WTC11 (cell line): ENCODE measurements around the gene ZKSCAN1. TPM values are rescaled to one million over a fixed set of nuclear protein-coding genes. Genes with fewer than 3 reads are reported as not detected.
A peak's percentile ranks its signal among the peaks of the same experiment; 100 is the strongest.

Experiments
- CREB1 ChIP-seq: sonication (generic); formaldehyde crosslinking; IDR thresholded peaks from 2 replicates; pipeline ENCODE4 v1.8.0; 2023; ENCODE audit warnings: mild to moderate bottlenecking, missing genetic modification reagents
- GABPB1 ChIP-seq: sonication (generic); formaldehyde crosslinking; IDR thresholded peaks from 2 replicates; pipeline ENCODE4 v1.8.1; 2023; ENCODE audit warnings: mild to moderate bottlenecking, missing genetic modification reagents
- MYBL2 ChIP-seq: sonication (generic); formaldehyde crosslinking; IDR thresholded peaks from 2 replicates; pipeline ENCODE4 v1.8.1; 2023; ENCODE audit warnings: mild to moderate bottlenecking, moderate library complexity, missing genetic modification reagents
- ZNF121 ChIP-seq: sonication (generic); formaldehyde crosslinking; IDR thresholded peaks from 2 replicates; pipeline ENCODE4 v1.8.0; 2023; ENCODE audit warnings: missing genetic modification reagents
- ZNF263 ChIP-seq: sonication (generic); formaldehyde crosslinking; IDR thresholded peaks from 2 replicates; pipeline ENCODE4 v1.8.1; 2022; ENCODE audit warnings: low read depth, mild to moderate bottlenecking, moderate library complexity, missing genetic modification reagents
- ZNF317 ChIP-seq: sonication (generic); formaldehyde crosslinking; IDR thresholded peaks from 2 replicates; pipeline ENCODE4 v1.8.1; 2023; ENCODE audit warnings: low read depth, mild to moderate bottlenecking, moderate library complexity, missing genetic modification reagents, borderline replicate concordance
- ZNF423 ChIP-seq: fragments of 250-450 bp; sonication (Bioruptor Pico); IDR thresholded peaks from 2 replicates; pipeline ENCODE4 v2.1.2; 2022; ENCODE audit warnings: mild to moderate bottlenecking, moderate library complexity
- total RNA-seq: library from RNA; stranded (reverse); gene quantifications from 3 replicates; pipeline ENCODE4 v1.2.3, GENCODE V29; 2021
- TF ChIP-seq, protein P1 (sequence below): fragments of 200-600 bp; IDR thresholded peaks from 2 replicates; pipeline ENCODE4 v1.8.0; 2022; ENCODE audit warnings: antibody characterized with exemption
- TF ChIP-seq, protein P2 (sequence below): sonication (generic); formaldehyde crosslinking; IDR thresholded peaks from 2 replicates; pipeline ENCODE4 v1.8.1; 2023; ENCODE audit warnings: mild to moderate bottlenecking, missing genetic modification reagents, moderate library complexity
- TF ChIP-seq, protein P3 (sequence below): sonication (generic); formaldehyde crosslinking; IDR thresholded peaks from 2 replicates; pipeline ENCODE4 v1.8.1; 2022; ENCODE audit warnings: low read depth, mild to moderate bottlenecking, moderate library complexity, missing genetic modification reagents, borderline replicate concordance
- TF ChIP-seq, protein P4 (sequence below): sonication (generic); formaldehyde crosslinking; IDR thresholded peaks from 2 replicates; pipeline ENCODE4 v1.8.1; 2023; ENCODE audit warnings: mild to moderate bottlenecking, missing genetic modification reagents, borderline replicate concordance
- TF ChIP-seq, protein P5 (sequence below): sonication (generic); formaldehyde crosslinking; IDR thresholded peaks from 2 replicates; pipeline ENCODE4 v1.8.1; 2023; ENCODE audit warnings: mild to moderate bottlenecking, missing genetic modification reagents
- TF ChIP-seq, protein P6 (sequence below): fragments of 250-450 bp; sonication (Bioruptor Pico); IDR thresholded peaks from 2 replicates; pipeline ENCODE4 v1.9.0; 2021; ENCODE audit warnings: mild to moderate bottlenecking
- TF ChIP-seq, protein P7 (sequence below): sonication (generic); formaldehyde crosslinking; IDR thresholded peaks from 2 replicates; pipeline ENCODE4 v1.8.0; 2022; ENCODE audit warnings: mild to moderate bottlenecking, missing genetic modification reagents
- TF ChIP-seq, protein P8 (sequence below): sonication (generic); formaldehyde crosslinking; IDR thresholded peaks from 2 replicates; pipeline ENCODE4 v1.8.0; 2023; ENCODE audit warnings: missing genetic modification reagents, mild to moderate bottlenecking, borderline replicate concordance

The ZKSCAN1 gene
- total RNA-seq, 1 experiment from 2014 or later, result 46.6 TPM

DNA sequence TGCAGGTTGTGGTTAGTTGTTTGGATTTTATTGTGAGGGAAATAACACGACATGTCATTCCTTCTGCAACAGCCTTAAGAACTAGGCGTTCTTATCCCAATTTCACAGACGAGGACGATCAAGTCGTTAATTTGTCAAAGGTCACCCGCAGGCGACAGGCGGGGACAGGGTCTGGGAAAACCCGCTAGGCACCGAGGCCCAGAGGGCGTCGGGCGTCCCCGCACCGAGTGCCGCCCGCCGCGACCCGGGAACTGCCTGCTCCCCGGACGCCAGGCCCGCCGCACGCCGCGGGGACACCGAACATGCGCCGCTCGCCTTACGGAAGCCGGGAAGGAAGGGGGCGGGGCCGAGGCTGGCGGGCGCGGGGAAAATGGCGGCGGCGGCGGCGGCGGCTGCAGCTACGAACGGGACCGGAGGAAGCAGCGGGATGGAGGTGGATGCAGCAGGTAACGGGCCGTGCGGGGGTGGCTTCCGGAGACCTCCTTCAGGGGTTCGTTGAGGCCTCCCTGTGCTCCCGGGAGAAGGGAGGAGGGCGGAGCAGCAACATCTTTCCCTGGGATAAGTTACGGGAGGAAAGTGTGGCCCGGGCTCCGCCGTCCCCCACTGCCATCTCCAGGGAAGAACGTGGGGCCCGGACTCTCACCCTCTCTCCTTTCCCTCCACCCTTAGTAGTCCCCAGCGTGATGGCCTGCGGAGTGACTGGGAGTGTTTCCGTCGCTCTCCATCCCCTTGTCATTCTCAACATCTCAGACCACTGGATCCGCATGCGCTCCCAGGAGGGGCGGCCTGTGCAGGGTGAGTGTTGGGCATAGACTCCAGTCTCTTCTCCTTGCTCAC is 73.4 kb downstream of the ZKSCAN1 start, which contains the start of gene COPS6 (continued):
- TF ChIP-seq, protein P1, sequence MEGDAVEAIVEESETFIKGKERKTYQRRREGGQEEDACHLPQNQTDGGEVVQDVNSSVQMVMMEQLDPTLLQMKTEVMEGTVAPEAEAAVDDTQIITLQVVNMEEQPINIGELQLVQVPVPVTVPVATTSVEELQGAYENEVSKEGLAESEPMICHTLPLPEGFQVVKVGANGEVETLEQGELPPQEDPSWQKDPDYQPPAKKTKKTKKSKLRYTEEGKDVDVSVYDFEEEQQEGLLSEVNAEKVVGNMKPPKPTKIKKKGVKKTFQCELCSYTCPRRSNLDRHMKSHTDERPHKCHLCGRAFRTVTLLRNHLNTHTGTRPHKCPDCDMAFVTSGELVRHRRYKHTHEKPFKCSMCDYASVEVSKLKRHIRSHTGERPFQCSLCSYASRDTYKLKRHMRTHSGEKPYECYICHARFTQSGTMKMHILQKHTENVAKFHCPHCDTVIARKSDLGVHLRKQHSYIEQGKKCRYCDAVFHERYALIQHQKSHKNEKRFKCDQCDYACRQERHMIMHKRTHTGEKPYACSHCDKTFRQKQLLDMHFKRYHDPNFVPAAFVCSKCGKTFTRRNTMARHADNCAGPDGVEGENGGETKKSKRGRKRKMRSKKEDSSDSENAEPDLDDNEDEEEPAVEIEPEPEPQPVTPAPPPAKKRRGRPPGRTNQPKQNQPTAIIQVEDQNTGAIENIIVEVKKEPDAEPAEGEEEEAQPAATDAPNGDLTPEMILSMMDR, result no peak
- TF ChIP-seq GABPB1 (CRISPR knock-in tag) (peak; percentile 78; the same call in 1 of the 2 replicates), ZNF423 (peak; percentile 48; the same call in 1 of the 2 replicates), ZNF317 (CRISPR knock-in tag) (0 out of 2 replicates have a peak, but pooled peaks have one; percentile 37), ZNF121 (CRISPR knock-in tag) (no peak), ZNF263 (CRISPR knock-in tag) (no peak), MYBL2 (CRISPR knock-in tag) (peak; percentile 83), CREB1 (CRISPR knock-in tag) (peak; percentile 71; the same call in 1 of the 2 replicates)
- TF ChIP-seq, protein P2, sequence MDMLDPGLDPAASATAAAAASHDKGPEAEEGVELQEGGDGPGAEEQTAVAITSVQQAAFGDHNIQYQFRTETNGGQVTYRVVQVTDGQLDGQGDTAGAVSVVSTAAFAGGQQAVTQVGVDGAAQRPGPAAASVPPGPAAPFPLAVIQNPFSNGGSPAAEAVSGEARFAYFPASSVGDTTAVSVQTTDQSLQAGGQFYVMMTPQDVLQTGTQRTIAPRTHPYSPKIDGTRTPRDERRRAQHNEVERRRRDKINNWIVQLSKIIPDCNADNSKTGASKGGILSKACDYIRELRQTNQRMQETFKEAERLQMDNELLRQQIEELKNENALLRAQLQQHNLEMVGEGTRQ (CRISPR knock-in tag), result peak; percentile 42
- TF ChIP-seq, protein P3, sequence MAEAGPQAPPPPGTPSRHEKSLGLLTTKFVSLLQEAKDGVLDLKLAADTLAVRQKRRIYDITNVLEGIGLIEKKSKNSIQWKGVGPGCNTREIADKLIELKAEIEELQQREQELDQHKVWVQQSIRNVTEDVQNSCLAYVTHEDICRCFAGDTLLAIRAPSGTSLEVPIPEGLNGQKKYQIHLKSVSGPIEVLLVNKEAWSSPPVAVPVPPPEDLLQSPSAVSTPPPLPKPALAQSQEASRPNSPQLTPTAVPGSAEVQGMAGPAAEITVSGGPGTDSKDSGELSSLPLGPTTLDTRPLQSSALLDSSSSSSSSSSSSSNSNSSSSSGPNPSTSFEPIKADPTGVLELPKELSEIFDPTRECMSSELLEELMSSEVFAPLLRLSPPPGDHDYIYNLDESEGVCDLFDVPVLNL (CRISPR knock-in tag), result no peak
- TF ChIP-seq, protein P4, sequence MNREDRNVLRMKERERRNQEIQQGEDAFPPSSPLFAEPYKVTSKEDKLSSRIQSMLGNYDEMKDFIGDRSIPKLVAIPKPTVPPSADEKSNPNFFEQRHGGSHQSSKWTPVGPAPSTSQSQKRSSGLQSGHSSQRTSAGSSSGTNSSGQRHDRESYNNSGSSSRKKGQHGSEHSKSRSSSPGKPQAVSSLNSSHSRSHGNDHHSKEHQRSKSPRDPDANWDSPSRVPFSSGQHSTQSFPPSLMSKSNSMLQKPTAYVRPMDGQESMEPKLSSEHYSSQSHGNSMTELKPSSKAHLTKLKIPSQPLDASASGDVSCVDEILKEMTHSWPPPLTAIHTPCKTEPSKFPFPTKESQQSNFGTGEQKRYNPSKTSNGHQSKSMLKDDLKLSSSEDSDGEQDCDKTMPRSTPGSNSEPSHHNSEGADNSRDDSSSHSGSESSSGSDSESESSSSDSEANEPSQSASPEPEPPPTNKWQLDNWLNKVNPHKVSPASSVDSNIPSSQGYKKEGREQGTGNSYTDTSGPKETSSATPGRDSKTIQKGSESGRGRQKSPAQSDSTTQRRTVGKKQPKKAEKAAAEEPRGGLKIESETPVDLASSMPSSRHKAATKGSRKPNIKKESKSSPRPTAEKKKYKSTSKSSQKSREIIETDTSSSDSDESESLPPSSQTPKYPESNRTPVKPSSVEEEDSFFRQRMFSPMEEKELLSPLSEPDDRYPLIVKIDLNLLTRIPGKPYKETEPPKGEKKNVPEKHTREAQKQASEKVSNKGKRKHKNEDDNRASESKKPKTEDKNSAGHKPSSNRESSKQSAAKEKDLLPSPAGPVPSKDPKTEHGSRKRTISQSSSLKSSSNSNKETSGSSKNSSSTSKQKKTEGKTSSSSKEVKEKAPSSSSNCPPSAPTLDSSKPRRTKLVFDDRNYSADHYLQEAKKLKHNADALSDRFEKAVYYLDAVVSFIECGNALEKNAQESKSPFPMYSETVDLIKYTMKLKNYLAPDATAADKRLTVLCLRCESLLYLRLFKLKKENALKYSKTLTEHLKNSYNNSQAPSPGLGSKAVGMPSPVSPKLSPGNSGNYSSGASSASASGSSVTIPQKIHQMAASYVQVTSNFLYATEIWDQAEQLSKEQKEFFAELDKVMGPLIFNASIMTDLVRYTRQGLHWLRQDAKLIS (CRISPR knock-in tag), result 0 out of 2 replicates have a peak, but pooled peaks have one; percentile 75
- TF ChIP-seq, protein P5, sequence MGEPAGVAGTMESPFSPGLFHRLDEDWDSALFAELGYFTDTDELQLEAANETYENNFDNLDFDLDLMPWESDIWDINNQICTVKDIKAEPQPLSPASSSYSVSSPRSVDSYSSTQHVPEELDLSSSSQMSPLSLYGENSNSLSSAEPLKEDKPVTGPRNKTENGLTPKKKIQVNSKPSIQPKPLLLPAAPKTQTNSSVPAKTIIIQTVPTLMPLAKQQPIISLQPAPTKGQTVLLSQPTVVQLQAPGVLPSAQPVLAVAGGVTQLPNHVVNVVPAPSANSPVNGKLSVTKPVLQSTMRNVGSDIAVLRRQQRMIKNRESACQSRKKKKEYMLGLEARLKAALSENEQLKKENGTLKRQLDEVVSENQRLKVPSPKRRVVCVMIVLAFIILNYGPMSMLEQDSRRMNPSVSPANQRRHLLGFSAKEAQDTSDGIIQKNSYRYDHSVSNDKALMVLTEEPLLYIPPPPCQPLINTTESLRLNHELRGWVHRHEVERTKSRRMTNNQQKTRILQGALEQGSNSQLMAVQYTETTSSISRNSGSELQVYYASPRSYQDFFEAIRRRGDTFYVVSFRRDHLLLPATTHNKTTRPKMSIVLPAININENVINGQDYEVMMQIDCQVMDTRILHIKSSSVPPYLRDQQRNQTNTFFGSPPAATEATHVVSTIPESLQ, result no peak
- TF ChIP-seq, protein P6, sequence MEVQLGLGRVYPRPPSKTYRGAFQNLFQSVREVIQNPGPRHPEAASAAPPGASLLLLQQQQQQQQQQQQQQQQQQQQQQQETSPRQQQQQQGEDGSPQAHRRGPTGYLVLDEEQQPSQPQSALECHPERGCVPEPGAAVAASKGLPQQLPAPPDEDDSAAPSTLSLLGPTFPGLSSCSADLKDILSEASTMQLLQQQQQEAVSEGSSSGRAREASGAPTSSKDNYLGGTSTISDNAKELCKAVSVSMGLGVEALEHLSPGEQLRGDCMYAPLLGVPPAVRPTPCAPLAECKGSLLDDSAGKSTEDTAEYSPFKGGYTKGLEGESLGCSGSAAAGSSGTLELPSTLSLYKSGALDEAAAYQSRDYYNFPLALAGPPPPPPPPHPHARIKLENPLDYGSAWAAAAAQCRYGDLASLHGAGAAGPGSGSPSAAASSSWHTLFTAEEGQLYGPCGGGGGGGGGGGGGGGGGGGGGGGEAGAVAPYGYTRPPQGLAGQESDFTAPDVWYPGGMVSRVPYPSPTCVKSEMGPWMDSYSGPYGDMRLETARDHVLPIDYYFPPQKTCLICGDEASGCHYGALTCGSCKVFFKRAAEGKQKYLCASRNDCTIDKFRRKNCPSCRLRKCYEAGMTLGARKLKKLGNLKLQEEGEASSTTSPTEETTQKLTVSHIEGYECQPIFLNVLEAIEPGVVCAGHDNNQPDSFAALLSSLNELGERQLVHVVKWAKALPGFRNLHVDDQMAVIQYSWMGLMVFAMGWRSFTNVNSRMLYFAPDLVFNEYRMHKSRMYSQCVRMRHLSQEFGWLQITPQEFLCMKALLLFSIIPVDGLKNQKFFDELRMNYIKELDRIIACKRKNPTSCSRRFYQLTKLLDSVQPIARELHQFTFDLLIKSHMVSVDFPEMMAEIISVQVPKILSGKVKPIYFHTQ (CRISPR knock-in tag), result no peak
- TF ChIP-seq, protein P7, sequence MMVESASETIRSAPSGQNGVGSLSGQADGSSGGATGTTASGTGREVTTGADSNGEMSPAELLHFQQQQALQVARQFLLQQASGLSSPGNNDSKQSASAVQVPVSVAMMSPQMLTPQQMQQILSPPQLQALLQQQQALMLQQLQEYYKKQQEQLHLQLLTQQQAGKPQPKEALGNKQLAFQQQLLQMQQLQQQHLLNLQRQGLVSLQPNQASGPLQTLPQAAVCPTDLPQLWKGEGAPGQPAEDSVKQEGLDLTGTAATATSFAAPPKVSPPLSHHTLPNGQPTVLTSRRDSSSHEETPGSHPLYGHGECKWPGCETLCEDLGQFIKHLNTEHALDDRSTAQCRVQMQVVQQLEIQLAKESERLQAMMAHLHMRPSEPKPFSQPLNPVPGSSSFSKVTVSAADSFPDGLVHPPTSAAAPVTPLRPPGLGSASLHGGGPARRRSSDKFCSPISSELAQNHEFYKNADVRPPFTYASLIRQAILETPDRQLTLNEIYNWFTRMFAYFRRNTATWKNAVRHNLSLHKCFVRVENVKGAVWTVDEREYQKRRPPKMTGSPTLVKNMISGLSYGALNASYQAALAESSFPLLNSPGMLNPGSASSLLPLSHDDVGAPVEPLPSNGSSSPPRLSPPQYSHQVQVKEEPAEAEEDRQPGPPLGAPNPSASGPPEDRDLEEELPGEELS (CRISPR knock-in tag), result peak; percentile 92
- TF ChIP-seq, protein P8, sequence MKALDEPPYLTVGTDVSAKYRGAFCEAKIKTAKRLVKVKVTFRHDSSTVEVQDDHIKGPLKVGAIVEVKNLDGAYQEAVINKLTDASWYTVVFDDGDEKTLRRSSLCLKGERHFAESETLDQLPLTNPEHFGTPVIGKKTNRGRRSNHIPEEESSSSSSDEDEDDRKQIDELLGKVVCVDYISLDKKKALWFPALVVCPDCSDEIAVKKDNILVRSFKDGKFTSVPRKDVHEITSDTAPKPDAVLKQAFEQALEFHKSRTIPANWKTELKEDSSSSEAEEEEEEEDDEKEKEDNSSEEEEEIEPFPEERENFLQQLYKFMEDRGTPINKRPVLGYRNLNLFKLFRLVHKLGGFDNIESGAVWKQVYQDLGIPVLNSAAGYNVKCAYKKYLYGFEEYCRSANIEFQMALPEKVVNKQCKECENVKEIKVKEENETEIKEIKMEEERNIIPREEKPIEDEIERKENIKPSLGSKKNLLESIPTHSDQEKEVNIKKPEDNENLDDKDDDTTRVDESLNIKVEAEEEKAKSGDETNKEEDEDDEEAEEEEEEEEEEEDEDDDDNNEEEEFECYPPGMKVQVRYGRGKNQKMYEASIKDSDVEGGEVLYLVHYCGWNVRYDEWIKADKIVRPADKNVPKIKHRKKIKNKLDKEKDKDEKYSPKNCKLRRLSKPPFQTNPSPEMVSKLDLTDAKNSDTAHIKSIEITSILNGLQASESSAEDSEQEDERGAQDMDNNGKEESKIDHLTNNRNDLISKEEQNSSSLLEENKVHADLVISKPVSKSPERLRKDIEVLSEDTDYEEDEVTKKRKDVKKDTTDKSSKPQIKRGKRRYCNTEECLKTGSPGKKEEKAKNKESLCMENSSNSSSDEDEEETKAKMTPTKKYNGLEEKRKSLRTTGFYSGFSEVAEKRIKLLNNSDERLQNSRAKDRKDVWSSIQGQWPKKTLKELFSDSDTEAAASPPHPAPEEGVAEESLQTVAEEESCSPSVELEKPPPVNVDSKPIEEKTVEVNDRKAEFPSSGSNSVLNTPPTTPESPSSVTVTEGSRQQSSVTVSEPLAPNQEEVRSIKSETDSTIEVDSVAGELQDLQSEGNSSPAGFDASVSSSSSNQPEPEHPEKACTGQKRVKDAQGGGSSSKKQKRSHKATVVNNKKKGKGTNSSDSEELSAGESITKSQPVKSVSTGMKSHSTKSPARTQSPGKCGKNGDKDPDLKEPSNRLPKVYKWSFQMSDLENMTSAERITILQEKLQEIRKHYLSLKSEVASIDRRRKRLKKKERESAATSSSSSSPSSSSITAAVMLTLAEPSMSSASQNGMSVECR (CRISPR knock-in tag), result no peak; the same call in 1 of the 2 replicates
